GM21619 (cell line): ENCODE results near the gene SCNN1B.

ENCODE experiments used
- ATAC-seq: cut with Tn5 transposase; IDR thresholded peaks from one replicate; pipeline ENCODE4 v1.9.1; 2021; ENCODE audit not compliant: unreplicated experiment

Gene SCNN1B

GRCh38 chr16:23406024-23406423 lies 103.9 kb downstream of the SCNN1B start:
- ATAC-seq = no peak

DNA sequence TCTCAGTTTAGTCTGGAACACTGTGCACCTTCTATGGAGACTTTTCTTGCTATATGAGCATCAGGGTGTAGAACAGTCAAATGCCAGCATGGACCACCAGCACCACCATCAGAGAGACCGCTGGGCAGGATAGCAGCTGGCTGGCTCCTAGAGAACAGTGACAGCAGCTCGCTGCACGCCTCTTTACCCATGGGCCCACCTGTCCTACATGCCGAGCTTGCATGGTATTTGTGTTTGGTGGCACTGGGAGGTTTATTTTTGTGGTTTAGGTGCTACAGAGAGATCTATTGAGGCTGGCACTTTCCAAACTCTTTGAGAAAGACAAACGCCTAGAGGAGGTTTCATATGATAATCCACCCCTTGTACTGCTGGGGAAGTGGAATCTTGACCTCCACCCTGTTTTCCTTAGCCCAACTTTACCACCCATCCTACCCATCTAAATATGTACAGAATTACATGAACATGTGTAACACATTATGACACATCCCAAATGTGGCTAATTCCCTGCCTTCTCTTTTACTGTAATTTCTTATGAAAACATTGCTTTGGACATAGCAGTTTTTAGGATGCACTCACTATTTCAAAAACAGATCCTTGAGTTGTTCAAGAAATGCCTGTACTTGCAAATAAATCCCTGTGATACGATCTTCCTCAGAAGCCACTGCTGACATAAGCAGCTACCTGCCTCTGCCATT lies 104.6 kb downstream of the SCNN1B start:
- ATAC-seq = no peak

DNA sequence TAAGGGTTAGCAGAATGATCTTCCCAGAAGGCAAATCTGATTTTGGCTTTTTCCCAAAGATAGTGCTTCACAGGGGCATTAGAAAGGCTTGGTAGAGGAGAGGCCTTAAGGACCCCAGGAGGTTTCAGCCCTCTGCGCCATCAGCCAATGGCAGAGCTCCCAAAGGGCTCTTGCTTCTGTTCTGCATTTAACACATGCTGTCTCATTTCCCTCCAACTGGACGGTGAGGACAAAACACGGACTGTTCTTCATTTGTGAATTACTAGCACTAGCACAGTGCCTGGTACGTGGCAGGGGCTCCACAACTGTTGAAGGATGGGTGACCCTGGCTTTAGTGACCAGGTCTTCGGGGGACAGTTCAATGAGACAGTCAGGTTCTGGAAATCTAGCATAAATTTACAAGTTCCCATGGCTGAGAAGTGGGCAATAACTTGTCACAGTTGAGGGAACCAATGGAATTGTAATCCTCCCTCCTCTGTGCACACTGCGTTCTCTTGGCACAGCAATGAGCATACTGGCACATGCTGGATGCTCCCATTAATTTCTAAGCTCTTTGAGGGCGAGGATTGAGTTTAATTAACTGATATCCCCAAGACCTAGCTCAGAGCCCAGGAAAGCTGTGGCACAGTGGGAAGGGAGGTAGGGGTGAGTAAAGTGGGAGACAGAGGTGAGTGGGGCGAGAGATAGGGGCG lies 105.5 kb downstream of the SCNN1B start:
- no peak for ATAC-seq

DNA sequence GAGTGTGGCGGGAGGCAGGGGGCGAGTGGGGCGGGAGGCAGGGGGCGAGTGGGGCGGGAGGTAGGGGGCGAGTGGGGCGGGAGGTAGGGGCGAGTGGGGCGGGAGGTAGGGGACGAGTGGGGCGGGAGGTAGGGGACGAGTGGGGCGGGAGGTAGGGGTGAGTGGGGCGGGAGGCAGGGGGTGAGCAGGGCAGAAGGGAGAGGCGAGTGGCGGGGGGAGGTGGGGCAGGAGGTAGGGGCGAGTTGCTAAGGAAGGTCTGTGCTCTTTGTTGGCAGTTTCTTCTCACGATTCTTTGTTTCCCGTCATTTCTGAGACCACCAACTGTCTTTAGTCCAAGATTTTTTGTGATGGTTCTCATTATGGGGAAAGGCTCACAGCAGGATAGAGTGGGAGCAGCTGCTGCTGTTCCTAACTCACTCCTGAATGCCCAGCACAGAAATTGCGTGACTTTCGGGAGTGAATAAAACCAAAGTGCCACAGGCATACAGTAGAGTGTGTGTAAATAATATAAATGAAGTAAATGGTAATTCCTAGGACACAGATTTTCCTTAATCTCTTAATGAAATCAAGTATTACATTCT lies 106.2 kb downstream of the SCNN1B start:
- ATAC-seq = no peak

- ATAC-seq = no peak
These were observed 106.8 kb downstream of the SCNN1B start for GRCh38 chr16:23408823-23409298.

DNA sequence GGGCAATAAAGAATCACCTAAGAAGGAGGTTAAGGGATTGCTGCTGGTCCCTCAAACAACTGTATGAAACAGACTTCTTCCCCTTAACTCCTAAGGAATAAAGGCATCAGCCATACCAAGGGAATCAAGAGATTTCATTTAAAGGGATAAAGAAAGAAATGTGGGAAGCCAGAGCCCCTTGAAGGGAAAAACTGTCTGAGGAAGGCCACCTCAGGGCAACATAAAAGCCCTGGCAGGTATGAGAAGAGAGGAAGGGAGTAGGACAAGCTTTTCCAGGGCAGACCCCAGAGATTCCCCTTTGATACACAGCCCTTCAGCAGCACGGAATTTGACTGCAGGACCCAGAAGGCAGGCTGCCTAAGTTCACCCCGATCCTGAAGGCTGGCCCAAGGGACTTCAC lies 107.4 kb downstream of the SCNN1B start:
- no peak for ATAC-seq

GRCh38 chr16:23410176-23410575 lies 108.1 kb downstream of the SCNN1B start:
- ATAC-seq = no peak

- ATAC-seq = no peak
These were observed 112.6 kb downstream of the SCNN1B start for GRCh38 chr16:23414731-23415130.

DNA sequence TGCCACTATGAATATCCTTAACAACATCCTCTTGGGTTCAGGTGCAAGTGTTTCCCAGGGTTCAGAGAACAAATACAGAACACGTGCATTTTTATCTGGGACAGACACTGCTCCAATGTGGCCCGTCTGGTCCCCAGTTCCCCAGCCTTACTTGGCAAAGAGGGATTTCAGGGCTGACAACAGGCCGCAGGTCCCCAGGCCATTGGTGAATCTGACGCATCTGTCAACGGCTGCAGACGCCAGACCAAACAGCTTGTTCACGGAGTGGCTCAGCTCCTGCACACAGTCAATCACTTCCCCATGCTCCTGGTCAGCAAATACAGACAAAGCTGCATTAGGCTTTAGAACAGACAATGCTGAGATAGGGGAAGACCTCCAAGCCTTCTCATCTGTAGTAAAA lies 114.7 kb downstream of the SCNN1B start:
- ATAC-seq = no peak

GRCh38 chr16:23420011-23420410 lies 117.9 kb downstream of the SCNN1B start:
- no peak for ATAC-seq

- ATAC-seq = no peak
These were observed 121.5 kb downstream of the SCNN1B start for GRCh38 chr16:23423496-23424049.

DNA sequence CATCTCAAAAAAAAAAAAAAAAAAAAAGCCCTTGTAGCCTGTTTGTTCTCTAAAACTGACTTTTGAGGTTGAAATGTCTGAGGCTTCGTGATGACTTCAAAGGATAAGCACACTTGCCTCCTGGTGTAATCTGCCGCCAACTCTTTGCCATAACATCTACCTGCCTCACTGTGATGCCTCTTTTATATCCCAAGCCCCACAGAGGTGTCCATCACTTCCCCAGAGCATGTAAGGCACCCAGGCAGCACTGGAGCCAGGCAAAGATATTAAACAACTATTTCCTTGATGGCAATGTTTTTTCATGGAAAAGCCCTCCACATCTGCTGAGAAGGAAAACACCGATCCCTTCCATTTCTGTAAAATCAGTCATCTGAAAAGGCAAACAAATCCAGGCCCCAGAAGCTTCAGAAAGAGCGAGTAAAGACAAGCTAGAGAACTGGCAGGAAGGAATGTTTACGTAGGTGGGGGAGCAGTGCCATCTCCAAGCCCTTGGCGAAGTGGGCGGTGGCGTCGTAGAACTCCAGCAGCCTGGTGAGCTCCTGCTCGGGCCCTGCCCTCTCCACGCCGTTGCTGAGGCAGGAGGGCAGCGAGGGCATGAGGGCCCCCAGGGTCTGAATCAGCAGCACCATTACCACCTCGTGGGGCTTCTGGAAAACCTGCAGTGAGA lies 122.3 kb downstream of the SCNN1B start:
- no peak for ATAC-seq

- no peak for ATAC-seq
These were observed 126.2 kb downstream of the SCNN1B start for GRCh38 chr16:23428351-23428750.
